H1 (cell line): ENCODE data around the gene SHISA9. TPM values are rescaled to one million over a fixed set of nuclear protein-coding genes. Genes with fewer than 3 reads are reported as not detected.

Source experiments
- GABPA ChIP-seq: IDR thresholded peaks from 2 replicates; pipeline ENCODE4 v1.6.1; 2011; ENCODE audit warnings: mild to moderate bottlenecking, low read length, moderate library complexity, borderline replicate concordance; ENCODE audit not compliant: insufficient read depth
- KDM4A ChIP-seq: IDR thresholded peaks from one replicate; pipeline ENCODE4 v1.7.1; 2012; ENCODE audit warnings: low read depth, mild to moderate bottlenecking, moderate library complexity, low read length, inconsistent platforms; ENCODE audit not compliant: severe bottlenecking
- POLR2AphosphoS5 ChIP-seq: IDR thresholded peaks from 2 replicates; pipeline ENCODE4 v1.6.1; 2011; ENCODE audit warnings: low read depth, low read length
- RAD21 ChIP-seq, 2 experiments: IDR thresholded peaks in 1 of 2; conservative IDR thresholded peaks in 1 of 2; 2 replicates each; pipeline ENCODE4 v1.6.1; 2011; ENCODE audit warnings: low read depth in 2 of 2, low read length in 2 of 2, improper control_type of control experiment in 1 of 2, inconsistent platforms in 1 of 2, mild to moderate bottlenecking in 1 of 2, moderate library complexity in 1 of 2
- TAF1 ChIP-seq: IDR thresholded peaks from 2 replicates; pipeline ENCODE4 v1.6.1; 2011; ENCODE audit warnings: mild to moderate bottlenecking, low read depth, low read length
- polyA plus RNA-seq, 7 experiments: library from polyadenylated mRNA; depleted of rRNA in 3 of 7; stranded (reverse) in 5 of 7; unstranded in 2 of 7; fragments of >200 nt in 5 of 7; fragments of 200-250 nt in 2 of 7; gene quantifications; 1 replicate in 5 of 7; 2 replicates in 1 of 7; 4 replicates in 1 of 7; pipeline versions ENCODE4 v1.2.1 to v1.2.3, GENCODE V29; 2011 to 2013; ENCODE audit warnings: missing spikeins in 2 of 7, mixed read lengths in 2 of 7
- total RNA-seq: library from RNA; stranded (reverse); fragmentation: NEBNext Ultra II Directional; extraction: Animal tissue kit (Norgen Biotek cat#: 25700); gene quantifications from 2 replicates; pipeline ENCODE4 v1.2.1, GENCODE V29; 2021
- TF ChIP-seq, protein P1 (sequence below): IDR thresholded peaks from 2 replicates; pipeline ENCODE4 v1.6.1; 2012; ENCODE audit warnings: inconsistent platforms

The SHISA9 gene
- total and polyA plus RNA-seq, 2 of the 8 experiments (the other 6 are each of a cell fraction or from before 2014, with no cell fraction given): 25.6 to 39.8 TPM

DNA sequence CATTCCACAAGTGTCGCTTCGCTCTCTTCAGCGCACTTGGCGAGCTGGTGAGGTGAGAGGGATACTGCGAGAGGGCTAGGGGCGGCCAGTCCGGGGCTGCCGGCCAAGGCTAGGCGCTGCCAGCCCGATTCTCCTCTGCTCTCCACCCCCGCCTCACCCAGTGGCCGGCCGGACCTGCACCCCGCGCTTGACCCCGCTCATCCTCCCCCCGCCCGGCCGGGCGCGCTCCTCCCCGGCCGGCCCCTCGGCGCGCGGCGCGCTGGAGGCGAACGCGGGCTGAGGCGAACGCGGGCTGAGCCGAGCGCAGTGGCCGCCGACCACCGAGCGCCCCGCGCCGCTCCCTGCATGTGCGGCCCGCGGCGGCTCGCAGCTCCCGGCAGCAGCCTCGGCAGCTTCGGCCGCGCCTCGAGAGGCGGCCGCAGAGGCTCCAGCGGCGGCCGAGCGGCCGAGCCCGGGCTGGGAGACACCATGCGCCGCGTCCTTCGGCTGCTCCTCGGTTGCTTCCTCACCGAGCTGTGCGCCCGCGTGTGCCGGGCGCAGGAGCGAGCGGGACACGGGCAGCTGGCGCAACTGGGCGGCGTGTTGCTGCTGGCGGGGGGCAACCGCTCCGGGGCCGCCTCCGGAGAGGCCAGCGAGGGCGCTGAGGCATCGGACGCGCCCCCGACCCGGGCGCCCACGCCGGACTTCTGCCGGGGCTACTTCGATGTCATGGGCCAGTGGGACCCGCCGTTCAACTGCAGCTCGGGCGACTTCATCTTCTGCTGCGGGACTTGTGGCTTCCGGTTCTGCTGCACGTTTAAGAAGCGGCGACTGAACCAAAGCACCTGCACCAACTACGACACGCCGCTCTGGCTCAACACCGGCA, at the start of gene SHISA9 (continued):
- TF ChIP-seq RAD21 (IDR thresholded peaks at IDR 0.05 in 1 of 2, conservative IDR thresholded peaks at IDR 0.05 in 1 of 2; ENCODE audit: low read depth in 2 of 2, low read length in 2 of 2) (no peak), POLR2AphosphoS5 (0 out of 2 replicates have a peak, but pooled peaks have one; percentile 34), KDM4A (peak; percentile 51), GABPA (0 out of 2 replicates have a peak, but pooled peaks have one; percentile 14), TAF1 (peak; percentile 34)
- TF ChIP-seq, protein P1, sequence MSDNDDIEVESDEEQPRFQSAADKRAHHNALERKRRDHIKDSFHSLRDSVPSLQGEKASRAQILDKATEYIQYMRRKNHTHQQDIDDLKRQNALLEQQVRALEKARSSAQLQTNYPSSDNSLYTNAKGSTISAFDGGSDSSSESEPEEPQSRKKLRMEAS: peak; percentile 6; the same call in 1 of the 2 replicates
- TF ChIP-seq, all 59 proteins: peak for 7
